H1 (cell line): ENCODE data around the gene FRMD4B. TPM values are rescaled to one million over a fixed set of nuclear protein-coding genes. Genes with fewer than 3 reads are reported as not detected.

Experiments
- CHD2 ChIP-seq: IDR thresholded peaks from 2 replicates; pipeline ENCODE4 v1.6.1; 2012; ENCODE audit warnings: low read length, improper control_type of control experiment
- GTF2F1 ChIP-seq: IDR thresholded peaks from 2 replicates; pipeline ENCODE4 v1.6.1; 2012; ENCODE audit warnings: low read depth, low read length, improper control_type of control experiment, borderline replicate concordance
- KDM1A ChIP-seq: fragments of 200-600, 300-600 bp; sonication (generic); IDR thresholded peaks from 2 replicates; pipeline ENCODE4 v1.7.1; 2016; ENCODE audit warnings: mild to moderate bottlenecking, low read length, borderline replicate concordance
- PHF8 ChIP-seq: fragments of 200-600 bp; sonication (generic); conservative IDR thresholded peaks from 2 replicates; pipeline ENCODE4 v1.7.1; 2012; ENCODE audit warnings: low read depth, mild to moderate bottlenecking, inconsistent platforms, low read length, moderate library complexity
- SIX5 ChIP-seq: IDR thresholded peaks from 2 replicates; pipeline ENCODE4 v1.6.1; 2011; ENCODE audit warnings: mild to moderate bottlenecking, low read depth, low read length
- polyA plus RNA-seq, 7 experiments: library from polyadenylated mRNA; depleted of rRNA in 3 of 7; stranded (reverse) in 5 of 7; unstranded in 2 of 7; fragments of >200 nt in 5 of 7; fragments of 200-250 nt in 2 of 7; gene quantifications; 1 replicate in 5 of 7; 2 replicates in 1 of 7; 4 replicates in 1 of 7; pipeline versions ENCODE4 v1.2.1 to v1.2.3, GENCODE V29; 2011 to 2013; ENCODE audit warnings: missing spikeins in 2 of 7, mixed read lengths in 2 of 7
- total RNA-seq: library from RNA; stranded (reverse); fragmentation: NEBNext Ultra II Directional; extraction: Animal tissue kit (Norgen Biotek cat#: 25700); gene quantifications from 2 replicates; pipeline ENCODE4 v1.2.1, GENCODE V29; 2021

FRMD4B gene
- total and polyA plus RNA-seq, 2 of the 8 experiments (the other 6 are each of a cell fraction or from before 2014, with no cell fraction given) = 2.7 to 7.2 TPM

DNA sequence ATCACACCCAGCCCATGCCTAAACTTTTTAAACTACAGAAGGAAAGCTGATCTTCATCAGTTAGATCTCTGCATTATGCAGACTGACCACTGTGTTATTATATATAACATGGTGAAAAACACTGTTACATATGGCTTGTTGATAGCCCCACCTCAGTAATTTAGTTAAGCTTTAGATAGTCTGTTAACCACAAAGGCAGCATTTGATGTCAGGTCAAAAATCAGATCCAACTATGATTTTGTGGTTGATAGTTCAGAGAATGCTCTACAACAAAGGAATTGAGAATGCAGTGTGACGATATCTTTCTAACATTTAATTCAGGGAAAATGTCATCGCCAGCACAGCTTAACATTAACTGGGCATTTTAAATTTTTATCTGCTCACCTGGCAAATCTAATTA is 225.8 kb downstream of the FRMD4B start (continued):
- TF ChIP-seq GTF2F1 = no peak
- no peak for TF ChIP-seq KDM1A
- no peak for TF ChIP-seq PHF8
- no peak for TF ChIP-seq SIX5
- no peak for TF ChIP-seq CHD2
